ENCODE measurements around the gene RHOJ.
"Not testable (repeated sequence)": the region's sequence is repeated elsewhere in the genome, so short reads cannot be mapped to it uniquely, and the experiment has no call there.

Gene RHOJ

GRCh38 chr14:63301891-63302534 lies 97.8 kb downstream of the RHOJ start:
- no peak for DNase-seq

- not testable (repeated sequence) for DNase-seq
Measured at GRCh38 chr14:63304429-63304828, 100.2 kb downstream of the RHOJ start.

DNA sequence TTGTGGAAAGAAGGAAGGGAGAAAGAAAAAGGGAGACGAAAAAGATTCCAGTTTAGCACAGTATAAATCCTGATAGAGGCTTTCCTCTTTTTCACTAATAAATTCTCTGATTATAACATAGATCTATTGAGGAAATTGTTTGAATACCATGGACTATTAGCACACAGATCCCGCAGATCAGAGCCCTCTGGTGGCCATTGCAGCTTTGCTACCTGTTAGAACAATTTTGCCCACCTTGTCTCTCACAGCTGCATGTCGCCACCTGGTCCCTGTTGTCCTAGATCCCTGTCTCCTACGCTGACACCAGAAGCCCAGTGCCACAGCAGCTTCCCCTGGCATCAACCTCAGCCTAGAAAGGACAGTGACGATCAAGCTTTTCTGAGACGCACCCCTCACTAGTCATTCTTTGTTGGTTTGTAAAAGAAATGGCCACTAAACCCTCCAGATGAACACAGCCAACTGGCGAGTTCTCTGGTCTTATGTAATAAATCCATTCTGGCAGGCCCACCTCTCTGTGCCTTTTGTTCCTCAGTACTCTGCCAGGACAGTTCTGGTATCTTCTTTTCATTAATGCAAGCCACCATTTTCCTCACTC lies 104.6 kb downstream of the RHOJ start:
- DNase-seq: peak; percentile 80

- no peak for DNase-seq
Measured at GRCh38 chr14:63318835-63319234, 114.6 kb downstream of the RHOJ start, which contains the start of gene GPHB5. TSS of gene GPHB5 (minus strand) at chr14:63318935. CDS start at chr14:63317849, 1,086 bp downstream.

GRCh38 chr14:63322472-63322871 lies 118.2 kb downstream of the RHOJ start:
- DNase-seq: no peak

GRCh38 chr14:63322897-63323573 lies 118.8 kb downstream of the RHOJ start:
- no peak for DNase-seq

DNA sequence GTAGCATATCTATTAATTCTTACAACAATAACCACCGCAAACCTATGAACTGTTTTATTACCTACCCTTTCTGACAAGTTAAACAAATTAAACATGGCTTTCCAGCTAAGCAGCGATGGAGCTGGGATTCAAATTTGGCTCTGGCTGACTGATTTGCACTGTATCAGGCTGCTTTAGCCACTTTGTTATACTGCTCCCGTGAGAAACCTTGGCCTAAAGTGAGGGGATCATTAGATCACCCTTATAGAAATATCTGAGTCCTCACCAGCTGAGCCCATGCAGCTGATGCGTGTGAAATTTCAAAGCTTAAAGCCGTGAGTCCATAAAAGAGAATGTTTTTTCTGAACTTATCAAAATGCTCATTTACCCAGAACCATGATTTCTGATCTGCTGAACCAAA lies 122.6 kb downstream of the RHOJ start:
- no peak for DNase-seq

DNA sequence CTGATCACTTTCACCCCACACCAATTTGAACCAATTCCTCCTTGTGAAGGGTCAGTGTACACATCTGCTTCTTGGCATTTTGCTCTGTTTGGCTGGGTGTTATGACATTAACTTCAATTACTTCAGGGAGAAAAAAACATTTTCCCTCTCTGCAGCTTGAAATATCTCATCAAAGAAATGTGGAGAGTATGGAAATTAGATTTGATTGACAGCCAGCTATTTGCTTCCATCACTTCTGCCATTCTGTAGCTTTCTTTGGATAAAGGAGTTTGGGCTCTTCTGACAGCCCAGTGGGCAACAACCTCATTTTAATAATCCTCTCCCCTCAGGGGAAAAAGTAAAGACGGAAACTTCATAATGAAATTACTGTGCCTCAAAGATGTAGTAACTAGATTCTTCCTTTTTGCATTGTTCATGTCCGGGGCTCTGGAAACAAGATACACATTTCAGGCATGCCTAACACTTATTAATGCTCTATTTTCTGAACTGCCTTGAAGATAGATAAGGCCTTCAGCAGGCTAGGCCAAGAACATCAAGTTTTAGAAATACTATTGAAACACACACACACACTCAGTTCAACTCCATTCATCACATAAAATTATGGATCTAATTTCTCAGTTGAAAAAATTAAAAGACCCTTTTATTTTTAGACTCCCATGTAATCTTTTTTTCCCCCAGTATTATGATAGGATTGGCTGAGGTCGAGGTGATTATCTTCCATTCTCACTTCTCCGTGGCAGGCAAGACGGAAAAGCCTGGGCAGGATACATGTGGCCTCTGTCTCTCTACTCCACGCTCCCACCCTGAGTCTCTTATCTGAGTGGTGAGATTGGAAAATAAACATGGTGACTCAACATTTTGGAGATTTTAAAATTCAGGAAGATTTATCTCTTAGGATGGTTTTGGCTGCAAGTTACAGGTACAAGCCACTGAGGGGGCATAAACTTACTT lies 124.8 kb downstream of the RHOJ start:
- no peak for DNase-seq

GRCh38 chr14:63342371-63342770 lies 138.1 kb downstream of the RHOJ start:
- no peak for DNase-seq
